HTERT RPE-1 (cell line): ENCODE data around the gene ATF1.
"Not testable (repeated sequence)": the region's sequence is repeated elsewhere in the genome, so short reads cannot be mapped to it uniquely, and the experiment has no call there.

Experiments
- in situ Hi-C: fragments of 300-500 bp; cut with MboI; formaldehyde crosslinking; loops from 4 replicates; pipeline ENCODE4 v1.14.3; 2020; ENCODE audit warnings: low sequenced_read_pairs

The ATF1 gene

GRCh38 chr12:50855218-50855617, 91.3 kb downstream of the ATF1 start:
- in situ Hi-C loops: not testable (repeated sequence)

- in situ Hi-C loops: not testable (repeated sequence)
Measured at GRCh38 chr12:50855679-50856078, 91.8 kb downstream of the ATF1 start.

GRCh38 chr12:50859621-50860310, 95.9 kb downstream of the ATF1 start:
- in situ Hi-C loops: no loop called here

- in situ Hi-C loops: no loop called here
Measured at GRCh38 chr12:50862316-50862715, 98.4 kb downstream of the ATF1 start.

- in situ Hi-C loops: no loop called here
Measured at GRCh38 chr12:50865266-50865665, 101.4 kb downstream of the ATF1 start.

- in situ Hi-C loops: not testable (repeated sequence)
Measured at GRCh38 chr12:50868881-50869280, 105.0 kb downstream of the ATF1 start.
